SJSA1 (cell line): ENCODE measurements around the gene AVL9. TPM values are rescaled to one million over a fixed set of nuclear protein-coding genes. Genes with fewer than 3 reads are reported as not detected.
"Not testable (repeated sequence)": the region's sequence is repeated elsewhere in the genome, so short reads cannot be mapped to it uniquely, and the experiment has no call there.

Experiments
- DNase-seq, 2 experiments: peaks; one replicate each; pipeline ENCODE4 v3.0.0-alpha.2; 2015 to 2020; ENCODE audit warnings: low spot score in 2 of 2, low read depth in 1 of 2
- H3K27ac ChIP-seq: fragments of 250-450 bp; sonication (Bioruptor Pico); 2 replicates; pipeline ENCODE4 v1.5.1; 2020; ENCODE audit warnings: mild to moderate bottlenecking, moderate library complexity
- H3K27me3 ChIP-seq: fragments of 250-450 bp; sonication (Bioruptor Pico); replicated peaks from 2 replicates; pipeline ENCODE4 v1.5.1; 2020; ENCODE audit warnings: mild to moderate bottlenecking, moderate library complexity
- H3K36me3 ChIP-seq: fragments of 250-450 bp; sonication (Bioruptor Pico); 2 replicates; pipeline ENCODE4 v1.5.1; 2020; ENCODE audit warnings: mild to moderate bottlenecking
- H3K4me1 ChIP-seq: fragments of 250-450 bp; sonication (Bioruptor Pico); replicated peaks from 2 replicates; pipeline ENCODE4 v1.6.1; 2021; ENCODE audit warnings: mild to moderate bottlenecking
- H3K4me3 ChIP-seq: fragments of 250-450 bp; sonication (Bioruptor Pico); 2 replicates; pipeline ENCODE4 v1.5.1; 2020; ENCODE audit warnings: mild to moderate bottlenecking
- H3K9me3 ChIP-seq: fragments of 250-450 bp; sonication (Bioruptor Pico); replicated peaks from 2 replicates; pipeline ENCODE4 v1.5.1; 2020; ENCODE audit warnings: mild to moderate bottlenecking
- total RNA-seq: library from RNA; depleted of rRNA; stranded (reverse); fragments of >200 nt; shearing (Covaris generic); gene quantifications from 2 replicates; pipeline ENCODE4 v1.2.3, GENCODE V29; 2014

Gene AVL9
- total RNA-seq, 1 experiment from 2014 or later = 26.8 TPM

DNA sequence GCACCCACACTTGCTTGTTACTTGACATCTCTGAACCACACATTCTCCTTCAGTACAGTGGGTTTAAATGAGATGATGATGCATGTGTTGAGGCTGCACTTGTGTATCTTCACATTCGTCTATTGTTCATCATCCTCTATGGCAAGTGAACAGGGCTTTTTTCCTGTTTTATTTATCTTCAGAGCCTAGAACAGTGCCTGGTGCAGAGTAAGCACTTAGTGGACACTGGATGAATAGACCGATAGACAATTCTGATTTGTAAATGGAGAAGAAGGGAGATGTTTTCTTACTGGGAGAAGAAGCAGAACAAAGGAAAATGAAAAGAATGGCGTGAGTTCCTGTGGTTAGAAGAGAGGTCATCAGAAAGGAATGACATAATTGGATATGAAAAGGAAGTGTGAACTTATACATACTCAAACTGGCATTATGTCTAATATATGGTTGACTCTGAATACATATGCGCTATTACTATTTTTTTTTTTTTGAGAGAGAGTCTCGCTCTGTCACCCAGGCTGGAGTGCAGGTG lies 99.7 kb downstream of the AVL9 start:
- DNase-seq = peak in 1 of 2 experiments; percentile 59
- no peaks in the 10 kb centered on the region for H3K9me3 ChIP-seq
- peaks cover 12% of the 10 kb centered on the region for H3K4me1 ChIP-seq
- H3K4me3 ChIP-seq = no peak overlapping the region
- no peaks in the 10 kb centered on the region for H3K27me3 ChIP-seq
- peak overlapping the region; percentile 31 for H3K27ac ChIP-seq
- H3K36me3 ChIP-seq = peaks cover 6% of the 10 kb centered on the region

- not testable (repeated sequence) for DNase-seq, H3K4me3 ChIP-seq, H3K27me3 ChIP-seq, H3K4me1 ChIP-seq, H3K27ac ChIP-seq, H3K9me3 ChIP-seq, H3K36me3 ChIP-seq
Measured at GRCh38 chr7:32601196-32601595, 105.9 kb downstream of the AVL9 start.

GRCh38 chr7:32602470-32602869 lies 107.2 kb downstream of the AVL9 start:
- Histone ChIP-seq H3K9me3 (no peaks in the 10 kb centered on the region), H3K4me1 (no peaks in the 10 kb centered on the region), H3K27me3 (no peaks in the 10 kb centered on the region), H3K36me3 (no peaks in the 10 kb centered on the region), H3K4me3 (no peak overlapping the region), H3K27ac (no peak overlapping the region)
- no peak for DNase-seq

- DNase-seq, H3K27me3 ChIP-seq, H3K4me3 ChIP-seq, H3K9me3 ChIP-seq, H3K4me1 ChIP-seq, H3K27ac ChIP-seq, H3K36me3 ChIP-seq: not testable (repeated sequence)
Measured at GRCh38 chr7:32603492-32603891, 108.2 kb downstream of the AVL9 start.

DNA sequence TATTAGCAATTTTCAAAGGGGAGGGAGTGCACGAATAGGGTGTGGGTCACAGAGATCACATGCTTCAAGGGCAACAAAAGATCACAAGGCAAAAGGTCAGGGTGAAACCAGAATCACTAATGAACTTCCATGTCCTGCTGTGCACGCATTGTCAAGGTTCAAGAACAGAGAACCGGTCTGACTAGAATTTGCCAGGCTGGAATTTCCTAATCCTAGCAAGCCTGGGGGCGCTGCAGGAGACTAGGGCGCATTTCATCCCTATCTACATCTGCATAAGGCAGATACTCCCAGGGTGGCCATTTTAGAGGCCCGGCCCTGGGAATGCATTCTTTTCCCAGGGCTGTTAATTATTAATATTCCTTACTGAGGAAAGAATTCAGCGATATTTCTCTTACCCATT lies 108.8 kb downstream of the AVL9 start:
- not testable (repeated sequence) for H3K9me3 ChIP-seq, H3K4me1 ChIP-seq, H3K4me3 ChIP-seq, H3K27ac ChIP-seq, H3K36me3 ChIP-seq, H3K27me3 ChIP-seq, DNase-seq

GRCh38 chr7:32605032-32605431 lies 109.7 kb downstream of the AVL9 start:
- Histone ChIP-seq H3K4me3 (no peak overlapping the region), H3K27me3 (no peaks in the 10 kb centered on the region), H3K4me1 (no peaks in the 10 kb centered on the region), H3K9me3 (no peaks in the 10 kb centered on the region), H3K36me3 (no peaks in the 10 kb centered on the region), H3K27ac (no peak overlapping the region)
- DNase-seq = no peak

DNA sequence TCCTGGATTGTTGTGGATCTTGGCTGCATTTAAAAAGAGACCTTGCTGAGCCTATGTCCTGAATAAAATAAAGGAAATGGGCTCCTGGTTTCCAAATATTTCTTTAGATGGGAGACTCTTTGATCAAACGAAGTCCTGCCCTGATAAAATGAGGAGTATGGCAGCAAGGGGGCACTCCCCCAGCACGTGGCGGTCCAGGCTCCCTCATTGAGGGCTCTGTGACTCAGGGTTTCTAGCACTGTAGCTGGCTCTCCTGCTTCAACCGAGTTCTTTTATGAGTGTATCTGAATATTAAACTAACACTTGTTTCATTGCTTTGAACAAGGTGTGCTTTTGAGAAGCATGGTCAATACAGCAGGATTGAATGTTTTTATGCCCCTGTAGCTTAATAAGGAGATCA lies 114.2 kb downstream of the AVL9 start:
- no peak overlapping the region for H3K4me3 ChIP-seq
- H3K4me1 ChIP-seq = peaks cover 12% of the 10 kb centered on the region
- no peak for DNase-seq
- H3K27me3 ChIP-seq = no peaks in the 10 kb centered on the region
- H3K9me3 ChIP-seq = no peaks in the 10 kb centered on the region
- H3K27ac ChIP-seq = no peak overlapping the region
- H3K36me3 ChIP-seq = no peaks in the 10 kb centered on the region

- no peak overlapping the region for H3K4me3 ChIP-seq
- H3K9me3 ChIP-seq = no peaks in the 10 kb centered on the region
- DNase-seq = peak in 1 of 2 experiments; percentile 24
- H3K27me3 ChIP-seq = no peaks in the 10 kb centered on the region
- H3K4me1 ChIP-seq = peaks cover 12% of the 10 kb centered on the region
- H3K27ac ChIP-seq = peak overlapping the region; percentile 48
- H3K36me3 ChIP-seq = no peaks in the 10 kb centered on the region
Measured at GRCh38 chr7:32611201-32612099, 116.2 kb downstream of the AVL9 start.

DNA sequence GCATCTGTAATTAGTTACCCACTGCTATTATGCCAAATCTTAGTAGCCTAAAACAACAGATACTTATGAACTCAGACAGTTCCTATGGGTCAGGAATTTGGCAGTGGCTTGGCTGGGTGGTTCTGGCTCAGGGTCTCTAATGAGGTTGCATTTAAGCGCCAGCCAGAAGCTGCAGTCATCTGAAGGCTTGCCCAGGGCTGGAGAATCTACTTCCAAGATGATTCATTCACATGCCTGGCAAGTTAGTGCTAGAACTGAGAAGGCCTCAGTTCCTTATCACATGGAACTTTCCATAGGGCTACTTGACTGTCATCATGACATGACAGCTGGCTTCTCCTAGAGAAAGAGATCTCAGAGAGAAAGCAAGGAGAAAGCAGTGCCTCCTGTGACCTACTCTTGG lies 121.3 kb downstream of the AVL9 start:
- no peaks in the 10 kb centered on the region for H3K9me3 ChIP-seq
- no peak overlapping the region for H3K4me3 ChIP-seq
- DNase-seq = no peak
- H3K27me3 ChIP-seq = no peaks in the 10 kb centered on the region
- H3K27ac ChIP-seq = no peak overlapping the region
- no peaks in the 10 kb centered on the region for H3K36me3 ChIP-seq
- peaks cover 3% of the 10 kb centered on the region for H3K4me1 ChIP-seq

- Histone ChIP-seq H3K27ac (no peak overlapping the region), H3K9me3 (no peaks in the 10 kb centered on the region)
Measured at GRCh38 chr7:32618470-32618869, 123.2 kb downstream of the AVL9 start.

DNA sequence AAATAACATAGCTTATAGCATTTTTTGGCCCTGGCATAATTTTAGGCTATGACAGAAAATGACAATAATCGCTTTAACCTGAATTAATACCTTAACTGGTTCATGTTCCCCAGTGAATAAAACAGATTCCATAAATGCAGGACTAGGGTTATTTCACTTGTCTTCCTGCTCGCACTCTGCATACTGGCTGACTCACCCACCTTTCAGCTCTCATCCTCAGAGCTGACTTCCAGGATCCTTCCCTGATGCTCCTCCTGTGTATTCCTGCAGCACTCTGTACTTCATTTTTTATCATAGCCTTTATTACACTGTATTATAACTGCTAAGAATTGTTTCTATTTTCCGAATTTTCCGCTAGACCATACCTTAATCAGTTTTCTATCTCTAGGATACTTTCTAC lies 123.7 kb downstream of the AVL9 start:
- Histone ChIP-seq H3K4me3 (no peak overlapping the region), H3K27me3 (no peaks in the 10 kb centered on the region), H3K9me3 (no peaks in the 10 kb centered on the region), H3K27ac (no peak overlapping the region), H3K4me1 (no peaks in the 10 kb centered on the region), H3K36me3 (no peaks in the 10 kb centered on the region)
- DNase-seq = no peak

More at GRCh38 chr7:32618470-32618869, 123.2 kb downstream of the AVL9 start:
- Histone ChIP-seq H3K4me1 (no peaks in the 10 kb centered on the region), H3K27me3 (no peaks in the 10 kb centered on the region), H3K36me3 (no peaks in the 10 kb centered on the region), H3K4me3 (no peak overlapping the region)
- no peak for DNase-seq

DNA sequence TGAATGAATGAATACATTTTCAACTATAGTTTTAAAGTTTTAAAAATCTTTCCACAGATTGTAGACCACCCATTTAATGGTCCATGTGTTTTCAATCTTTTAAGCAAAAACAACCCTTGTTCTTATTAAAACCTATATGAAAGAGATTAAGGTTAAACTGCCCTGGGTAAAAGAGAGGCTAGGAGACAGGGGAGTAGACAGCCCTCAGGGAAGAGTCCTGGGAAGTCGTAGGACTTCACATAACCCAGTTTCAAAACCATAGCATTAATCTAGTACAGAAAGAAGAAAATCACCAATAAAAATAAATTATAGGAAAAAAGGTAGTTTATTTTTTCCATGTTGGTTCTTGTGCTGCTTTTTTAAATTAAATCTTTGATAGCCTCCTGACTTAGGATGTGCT lies 124.1 kb downstream of the AVL9 start:
- H3K27ac ChIP-seq, H3K27me3 ChIP-seq, H3K9me3 ChIP-seq, H3K4me3 ChIP-seq, H3K36me3 ChIP-seq, DNase-seq, H3K4me1 ChIP-seq: not testable (repeated sequence)

DNA sequence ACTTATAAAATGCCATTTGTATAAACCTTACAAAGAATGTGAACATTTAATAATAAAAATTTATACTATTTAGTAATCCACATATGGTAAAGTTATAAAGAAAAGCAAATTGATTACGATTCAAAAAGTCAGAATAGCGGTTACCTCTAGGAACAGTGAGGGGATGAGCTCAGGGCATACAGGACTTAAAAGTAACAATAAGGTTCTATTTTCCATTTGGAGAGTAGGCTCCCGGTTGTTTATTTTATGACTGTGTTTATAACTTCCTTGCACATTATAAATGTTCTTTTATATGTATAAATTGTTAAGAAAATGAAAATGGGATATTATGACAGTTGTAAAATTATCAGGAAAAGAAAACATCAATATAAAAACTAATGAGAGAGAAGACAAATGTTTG lies 135.7 kb downstream of the AVL9 start:
- no peaks in the 10 kb centered on the region for H3K27me3 ChIP-seq
- H3K4me3 ChIP-seq = no peak overlapping the region
- H3K4me1 ChIP-seq = peaks cover 4% of the 10 kb centered on the region; the same call in 1 of the 2 replicates
- H3K27ac ChIP-seq = no peak overlapping the region
- H3K9me3 ChIP-seq = no peaks in the 10 kb centered on the region
- no peak for DNase-seq
- no peaks in the 10 kb centered on the region for H3K36me3 ChIP-seq

DNA sequence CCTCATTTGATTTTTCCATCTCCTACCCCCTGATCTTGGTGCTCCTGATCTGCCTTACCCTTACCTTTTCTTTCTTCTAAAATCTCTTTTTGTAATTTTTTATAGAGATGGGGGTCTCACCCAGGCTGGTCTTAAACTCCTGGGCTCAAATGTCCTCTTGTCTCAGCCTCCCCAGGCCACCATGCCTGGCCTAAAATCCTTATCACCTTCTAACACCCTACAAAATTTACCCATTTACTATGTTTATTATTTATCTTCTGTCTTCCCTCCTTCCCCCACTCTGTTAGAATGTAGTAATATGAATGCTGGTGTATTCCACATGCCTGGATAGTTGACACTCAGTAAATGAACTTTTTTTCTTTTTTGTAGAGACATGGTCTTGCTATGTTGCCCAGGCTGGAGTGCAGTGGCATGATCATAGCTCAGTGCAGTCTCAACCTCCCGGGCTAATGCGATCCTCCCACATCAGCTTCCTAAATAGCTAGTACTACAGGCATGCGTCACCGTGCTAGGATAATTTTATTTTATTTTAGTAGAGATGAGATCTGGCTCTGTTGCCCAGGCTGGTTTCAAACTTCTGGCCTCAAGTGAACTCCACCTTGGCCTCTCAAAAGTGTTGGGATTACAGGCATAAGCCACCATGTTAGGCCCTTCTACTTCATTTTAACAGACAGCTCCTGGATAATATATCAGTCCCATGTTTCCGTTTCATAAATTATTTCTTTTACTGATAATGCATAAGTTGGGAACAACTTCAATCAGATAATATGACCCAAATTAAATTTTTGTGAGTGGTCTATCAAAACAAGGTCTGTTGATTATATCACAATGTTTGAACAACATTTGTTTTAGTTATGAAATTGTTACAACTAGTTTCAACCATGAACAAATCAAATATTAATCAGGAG lies 136.6 kb downstream of the AVL9 start:
- H3K27me3 ChIP-seq, DNase-seq, H3K9me3 ChIP-seq, H3K4me1 ChIP-seq, H3K4me3 ChIP-seq, H3K36me3 ChIP-seq, H3K27ac ChIP-seq: not testable (repeated sequence)
